WTC11 (cell line): Measurements from ENCODE around the gene PRPF8. TPM values are rescaled to one million over a fixed set of nuclear protein-coding genes. Genes with fewer than 3 reads are reported as not detected.

Experiments used
- ATAC-seq: fragments of 200-7000 bp; cut with Tn5 transposase; 2 replicates; pipeline ENCODE4 v1.10.0; 2021; ENCODE audit warnings: mild to moderate bottlenecking, moderate library complexity
- CTCF ChIA-PET: fragments of 300-600 bp; sonication (Branson Sonifier 250); formaldehyde crosslinking; loops from one replicate; lab custom pipeline; 2021; ENCODE audit warnings: antibody characterized with exemption; lab: Charles Lee
- POLR2A ChIA-PET: fragments of 350-600 bp; sonication (Branson Sonifier 250); formaldehyde crosslinking; loops from one replicate; lab custom pipeline; 2021; ENCODE audit warnings: antibody characterized with exemption; lab: Charles Lee
- DNase-seq: peaks from one replicate; pipeline ENCODE4 v3.0.0; 2021; ENCODE audit warnings: low spot score
- H3K27ac Mint-ChIP-seq: 2 replicates; pipeline ENCODE4 v1.8.0; 2021; ENCODE audit warnings: mixed read lengths
- H3K27me3 Mint-ChIP-seq: 2 replicates; pipeline ENCODE4 v1.8.0; 2021; ENCODE audit warnings: low read depth, mild to moderate bottlenecking, moderate library complexity, mixed read lengths
- H3K36me3 Mint-ChIP-seq: 2 replicates; pipeline ENCODE4 v1.8.0; 2021; ENCODE audit warnings: mixed read lengths
- H3K4me1 Mint-ChIP-seq: 2 replicates; pipeline ENCODE4 v1.8.0; 2022; ENCODE audit warnings: mixed read lengths
- H3K4me3 Mint-ChIP-seq: 2 replicates; pipeline ENCODE4 v1.8.0; 2021; ENCODE audit warnings: mild to moderate bottlenecking, moderate library complexity, mixed read lengths
- H3K9me3 Mint-ChIP-seq: 2 replicates; pipeline ENCODE4 v1.8.0; 2021; ENCODE audit warnings: mixed read lengths
- AFF4 ChIP-seq: sonication (generic); formaldehyde crosslinking; IDR thresholded peaks from 2 replicates; pipeline ENCODE4 v1.8.1; 2023; ENCODE audit warnings: mild to moderate bottlenecking, missing genetic modification reagents, borderline replicate concordance
- CREM ChIP-seq: sonication (generic); formaldehyde crosslinking; IDR thresholded peaks from 2 replicates; pipeline ENCODE4 v1.8.1; 2022; ENCODE audit warnings: mild to moderate bottlenecking, missing genetic modification reagents, moderate library complexity
- CTCF ChIP-seq: fragments of 200-600 bp; IDR thresholded peaks from 2 replicates; pipeline ENCODE4 v1.8.0; 2022; ENCODE audit warnings: antibody characterized with exemption
- E2F1 ChIP-seq: sonication (generic); formaldehyde crosslinking; IDR thresholded peaks from 2 replicates; pipeline ENCODE4 v1.8.0; 2022; ENCODE audit warnings: mild to moderate bottlenecking, missing genetic modification reagents
- ERG ChIP-seq: fragments of 250-450 bp; sonication (Bioruptor Pico); IDR thresholded peaks from 2 replicates; pipeline ENCODE4 v1.8.0; 2021; ENCODE audit warnings: mild to moderate bottlenecking
- ESRRA ChIP-seq: sonication (generic); formaldehyde crosslinking; IDR thresholded peaks from 2 replicates; pipeline ENCODE4 v1.8.1; 2022; ENCODE audit warnings: mild to moderate bottlenecking, missing genetic modification reagents, borderline replicate concordance
- FOXP1 ChIP-seq: sonication (generic); formaldehyde crosslinking; IDR thresholded peaks from 2 replicates; pipeline ENCODE4 v1.8.0; 2022; ENCODE audit warnings: missing genetic modification reagents, mild to moderate bottlenecking, moderate library complexity, borderline replicate concordance
- HMGXB4 ChIP-seq: sonication (generic); formaldehyde crosslinking; IDR thresholded peaks from 2 replicates; pipeline ENCODE4 v1.8.1; 2023; ENCODE audit warnings: mild to moderate bottlenecking, moderate library complexity, missing genetic modification reagents
- MAX ChIP-seq: sonication (generic); formaldehyde crosslinking; IDR thresholded peaks from 2 replicates; pipeline ENCODE4 v1.8.0; 2022; ENCODE audit warnings: mild to moderate bottlenecking, missing genetic modification reagents
- MYBL2 ChIP-seq: sonication (generic); formaldehyde crosslinking; IDR thresholded peaks from 2 replicates; pipeline ENCODE4 v1.8.1; 2023; ENCODE audit warnings: mild to moderate bottlenecking, moderate library complexity, missing genetic modification reagents
- NR2C2 ChIP-seq: sonication (generic); formaldehyde crosslinking; IDR thresholded peaks from 2 replicates; pipeline ENCODE4 v1.8.0; 2022; ENCODE audit warnings: mild to moderate bottlenecking, missing genetic modification reagents
- NR3C1 ChIP-seq: sonication (generic); formaldehyde crosslinking; conservative IDR thresholded peaks from 2 replicates; pipeline ENCODE4 v1.8.1; 2023; ENCODE audit warnings: low read depth, mild to moderate bottlenecking, missing genetic modification reagents
- SOX15 ChIP-seq: fragments of 250-450 bp; sonication (Bioruptor Pico); IDR thresholded peaks from 2 replicates; pipeline ENCODE4 v1.9.0; 2021; ENCODE audit warnings: mild to moderate bottlenecking
- TP53 ChIP-seq: sonication (generic); formaldehyde crosslinking; IDR thresholded peaks from 2 replicates; pipeline ENCODE4 v1.8.1; 2023; ENCODE audit warnings: mild to moderate bottlenecking, missing genetic modification reagents
- ZNF138 ChIP-seq: sonication (generic); formaldehyde crosslinking; conservative IDR thresholded peaks from 2 replicates; pipeline ENCODE4 v1.8.1; 2022; ENCODE audit warnings: mild to moderate bottlenecking, moderate library complexity, missing genetic modification reagents
- ZNF281 ChIP-seq: sonication (generic); formaldehyde crosslinking; IDR thresholded peaks from 2 replicates; pipeline ENCODE4 v1.8.0; 2023; ENCODE audit warnings: mild to moderate bottlenecking, missing genetic modification reagents
- ZNF671 ChIP-seq: fragments of 250-450 bp; sonication (Bioruptor Pico); IDR thresholded peaks from 2 replicates; pipeline ENCODE4 v1.8.0; 2021; ENCODE audit warnings: mild to moderate bottlenecking
- total RNA-seq: library from RNA; stranded (reverse); gene quantifications from 3 replicates; pipeline ENCODE4 v1.2.3, GENCODE V29; 2021

The PRPF8 gene
- total RNA-seq, 1 experiment from 2014 or later = 388 TPM

GRCh38 chr17:1683459-1683858, 1.2 kb downstream of the PRPF8 start (continued):
- no peak for TF ChIP-seq MAX (CRISPR knock-in tag)
- no peak for TF ChIP-seq CREM (CRISPR knock-in tag)
- TF ChIP-seq CTCF = no peak
- no peak for TF ChIP-seq E2F1 (CRISPR knock-in tag)
- no peak for TF ChIP-seq SOX15 (CRISPR knock-in tag)
- TF ChIP-seq ZNF281 = no peak

- Mint-ChIP-seq H3K9me3 (no peaks in the 10 kb centered on the region), H3K4me1 (no peaks in the 10 kb centered on the region), H3K27ac (no peak overlapping the region), H3K27me3 (no peaks in the 10 kb centered on the region), H3K36me3 (peaks cover 94% of the 10 kb centered on the region), H3K4me3 (no peak overlapping the region)
- ChIA-PET POLR2A (no interaction called here), CTCF (interaction anchor here (1.6 kb wide), 1 partner anchor 28 kb away, joined by 5 read pairs; the partner anchor contains the start of gene RILP)
- DNase-seq (no peak), ATAC-seq (no peak)
- TF ChIP-seq NR3C1 (CRISPR knock-in tag) (no peak), TP53 (CRISPR knock-in tag) (no peak), ERG (CRISPR knock-in tag) (no peak), NR2C2 (CRISPR knock-in tag) (no peak), AFF4 (CRISPR knock-in tag) (no peak), HMGXB4 (CRISPR knock-in tag) (no peak), MYBL2 (CRISPR knock-in tag) (no peak), ZNF138 (no peak), FOXP1 (CRISPR knock-in tag) (no peak), ZNF671 (CRISPR knock-in tag) (no peak), ESRRA (CRISPR knock-in tag) (no peak)
These were observed 8.3 kb downstream of the PRPF8 start for GRCh38 chr17:1676401-1676800.
